Activated CD4-positive, CD25-positive, alpha-beta regulatory T cell (primary cell): ENCODE measurements around the gene COA1.
"Not testable (repeated sequence)": the region's sequence is repeated elsewhere in the genome, so short reads cannot be mapped to it uniquely, and the experiment has no call there.

Experiments
- DNase-seq, 4 experiments: peaks; one replicate each; lab custom pipeline; 2025; lab: John Stamatoyannopoulos, UW

COA1 gene

DNA sequence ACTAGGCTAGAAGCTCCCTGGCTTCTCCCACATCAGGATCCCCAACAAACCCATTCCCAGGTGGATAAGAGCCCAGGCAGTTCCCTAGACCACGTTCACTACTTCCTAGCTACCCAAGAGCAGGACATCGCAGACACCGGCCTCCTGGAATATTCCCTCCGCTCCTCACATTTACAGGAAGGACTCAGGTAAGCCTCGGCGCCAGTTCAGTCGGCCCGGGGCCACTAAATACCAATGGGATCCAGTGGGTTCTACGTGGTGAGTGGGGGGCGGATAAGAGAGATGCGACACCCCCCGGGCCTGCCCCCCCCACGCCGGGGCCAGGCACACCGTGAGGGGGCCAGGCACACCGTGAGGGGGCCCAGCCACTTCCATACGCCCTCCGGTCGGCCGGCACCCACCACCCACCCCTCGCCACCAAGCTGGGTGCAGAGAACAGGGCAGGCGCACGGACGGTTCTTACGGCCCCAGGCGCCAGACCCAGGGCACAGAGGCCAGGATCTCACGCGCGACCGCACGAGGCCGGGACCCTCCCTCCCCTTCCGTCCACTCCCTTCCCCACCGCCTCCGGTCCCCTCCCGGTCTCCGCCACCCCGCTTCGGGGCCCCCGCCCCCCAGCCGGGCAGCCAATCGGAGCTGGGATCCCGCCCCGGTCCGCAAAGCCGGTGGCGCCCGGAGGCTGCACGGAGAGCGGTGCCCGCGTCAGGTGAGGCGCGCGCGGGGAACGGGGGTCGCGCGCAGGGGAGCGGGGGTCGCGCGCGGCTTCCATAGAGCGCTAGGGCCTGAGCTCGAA lies 28.9 kb upstream of the COA1 start, which contains the start of gene BLVRA:
BLVRA (plus strand) TSS at position 652 of the 793 bp plus-strand sequence. CDS start 12,479 bp downstream, outside the sequence.
- peak; percentile 10 to 33 (median 17) for DNase-seq

DNA sequence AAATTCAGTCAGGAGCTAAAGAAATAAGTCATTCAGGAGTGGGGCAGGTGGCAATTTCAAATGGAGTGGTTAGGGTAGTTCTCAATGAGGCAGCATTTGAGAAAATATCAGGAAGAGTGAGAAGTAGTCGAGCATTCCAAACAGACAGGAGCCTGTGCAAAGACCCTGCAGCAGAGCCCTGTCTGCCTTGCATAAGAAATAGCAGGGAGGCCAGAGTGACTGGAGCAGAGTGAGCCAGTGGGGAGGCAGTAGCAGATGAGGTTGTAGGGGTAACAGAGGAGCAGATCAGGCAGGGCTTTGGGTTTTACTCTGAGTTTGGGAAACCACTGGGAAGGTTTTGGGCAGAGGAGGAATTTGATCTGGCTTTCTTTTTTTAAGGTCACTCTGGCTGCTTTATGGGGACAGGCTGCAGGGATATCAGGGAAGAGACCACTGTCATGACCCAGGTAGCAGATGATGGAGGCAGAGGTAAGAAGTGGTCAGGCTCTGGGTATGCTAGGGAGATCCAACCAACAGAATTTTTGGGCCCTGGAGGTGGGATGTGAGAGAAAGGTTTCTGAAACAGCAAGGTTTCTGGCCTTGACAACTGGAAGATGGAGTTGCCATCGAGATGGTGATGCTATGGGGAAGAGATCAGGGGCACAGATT lies 27.9 kb upstream of the COA1 start:
- DNase-seq = no peak

DNA sequence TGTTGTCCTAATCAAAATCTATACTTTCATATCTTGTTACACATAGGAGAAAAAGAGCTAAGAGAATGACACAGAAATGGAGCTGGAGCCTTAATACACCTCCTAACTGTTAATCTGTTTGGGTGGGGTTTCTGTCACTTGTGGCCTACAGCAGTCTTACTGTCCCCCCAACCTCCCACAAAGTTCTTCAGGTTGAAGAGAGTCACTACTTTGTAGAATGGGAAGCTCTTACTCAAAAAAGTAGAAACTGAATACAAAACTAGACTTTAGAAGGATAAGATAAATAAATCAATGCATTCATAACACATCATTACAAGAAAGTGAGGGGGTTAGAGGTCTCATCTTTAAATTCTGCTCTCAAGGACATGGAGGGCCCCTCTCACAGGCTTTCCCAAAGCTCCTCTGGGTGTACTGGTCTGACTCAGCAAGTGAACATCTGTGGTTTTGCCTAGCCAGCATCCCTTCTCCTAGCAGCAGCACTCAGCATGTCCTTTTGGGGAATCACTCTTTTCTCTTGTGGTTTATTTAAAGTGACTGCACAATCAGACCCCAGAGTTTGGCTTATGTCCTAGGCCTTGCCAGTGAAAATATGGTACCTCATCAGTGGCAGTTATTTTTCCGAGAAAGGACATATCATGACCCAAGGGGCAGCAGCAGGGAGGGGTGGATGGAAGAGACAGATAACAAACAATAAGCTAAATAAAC lies 27.2 kb upstream of the COA1 start:
- DNase-seq = no peak

- DNase-seq = no peak
These were observed 25.3 kb upstream of the COA1 start for GRCh38 chr7:43754596-43754995.

DNA sequence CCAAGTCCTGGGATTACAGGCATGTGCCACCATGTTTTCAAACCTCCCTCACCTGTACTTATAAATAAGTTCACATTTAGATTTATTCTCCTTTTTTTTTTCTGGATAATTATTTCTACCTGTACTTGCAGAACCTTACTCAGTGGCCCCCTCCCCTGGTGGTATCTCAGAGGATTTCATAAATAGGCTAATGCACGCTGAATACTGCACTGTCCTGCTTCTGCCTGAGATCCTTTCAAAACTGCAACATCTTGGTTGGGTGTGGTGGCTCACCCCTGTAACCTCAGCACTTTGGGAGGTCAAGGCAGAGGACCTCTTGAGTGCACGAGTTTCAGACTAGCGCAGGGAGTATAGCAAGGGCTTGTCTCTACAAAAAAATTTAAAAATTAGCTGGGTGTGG lies 24.5 kb upstream of the COA1 start:
- no peak for DNase-seq

- DNase-seq = no peak
These were observed 24.0 kb upstream of the COA1 start for GRCh38 chr7:43753271-43753810.

DNA sequence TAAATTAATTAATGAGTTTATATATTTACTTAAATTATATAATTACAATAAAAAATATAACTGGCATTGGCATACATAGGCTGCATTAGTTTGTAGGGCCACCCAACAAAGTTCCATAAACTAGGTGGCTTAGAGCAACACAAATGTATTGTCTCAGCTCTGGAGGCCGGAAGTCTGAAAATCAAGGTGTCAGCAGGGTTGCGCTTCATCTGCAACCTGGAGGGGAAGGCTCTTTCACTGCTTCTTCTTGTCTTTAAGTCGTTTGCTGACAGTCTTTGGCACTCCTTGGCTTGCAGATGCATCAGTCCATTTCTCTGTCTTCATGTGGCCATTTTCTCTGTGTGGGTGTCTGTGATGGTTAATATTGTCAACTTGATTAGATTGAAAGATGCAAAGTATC lies 23.1 kb upstream of the COA1 start:
- DNase-seq = no peak

DNA sequence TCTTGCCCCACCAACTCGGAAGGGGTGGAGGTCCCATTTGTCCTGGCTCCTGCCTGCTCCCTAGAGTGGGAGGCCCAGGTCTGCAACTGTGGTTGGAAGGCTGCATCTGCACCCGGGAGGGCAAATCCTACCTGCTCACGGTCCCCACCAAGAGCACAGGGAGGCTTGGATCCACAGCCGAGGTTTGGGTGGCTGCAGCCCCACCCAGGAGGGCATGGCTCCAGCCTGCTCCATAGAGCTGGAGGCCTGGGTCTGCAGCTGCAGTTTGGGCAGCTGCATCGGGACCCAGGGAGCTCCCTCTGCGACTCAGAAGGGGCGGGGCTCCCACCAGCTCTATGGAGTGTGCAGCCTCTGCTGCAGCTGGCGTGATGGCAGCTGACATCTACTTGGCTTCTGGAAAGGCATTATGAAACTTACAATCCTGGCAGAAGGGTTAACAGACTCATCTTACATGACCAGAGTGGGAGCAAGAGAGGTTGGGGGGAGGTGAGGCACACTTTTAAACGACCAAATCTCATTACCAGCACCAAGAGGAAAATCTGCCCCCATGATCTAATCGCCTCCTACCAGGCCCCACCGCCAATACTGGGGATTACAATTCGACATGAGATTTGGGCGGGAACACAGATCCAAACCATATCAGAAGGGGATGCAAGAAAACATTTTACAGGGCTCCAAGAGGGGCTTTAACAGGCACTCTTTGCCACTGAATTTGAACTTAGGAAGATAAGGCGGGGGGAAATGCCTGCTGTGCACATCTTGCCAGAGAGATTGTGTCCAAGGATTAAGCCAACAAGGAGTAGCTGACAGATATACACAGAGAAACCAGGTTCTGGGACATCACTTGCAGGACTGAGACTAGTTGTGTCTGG lies 20.9 kb upstream of the COA1 start:
- no peak for DNase-seq

- no peak for DNase-seq
These were observed 20.1 kb upstream of the COA1 start for GRCh38 chr7:43749383-43749940.

DNA sequence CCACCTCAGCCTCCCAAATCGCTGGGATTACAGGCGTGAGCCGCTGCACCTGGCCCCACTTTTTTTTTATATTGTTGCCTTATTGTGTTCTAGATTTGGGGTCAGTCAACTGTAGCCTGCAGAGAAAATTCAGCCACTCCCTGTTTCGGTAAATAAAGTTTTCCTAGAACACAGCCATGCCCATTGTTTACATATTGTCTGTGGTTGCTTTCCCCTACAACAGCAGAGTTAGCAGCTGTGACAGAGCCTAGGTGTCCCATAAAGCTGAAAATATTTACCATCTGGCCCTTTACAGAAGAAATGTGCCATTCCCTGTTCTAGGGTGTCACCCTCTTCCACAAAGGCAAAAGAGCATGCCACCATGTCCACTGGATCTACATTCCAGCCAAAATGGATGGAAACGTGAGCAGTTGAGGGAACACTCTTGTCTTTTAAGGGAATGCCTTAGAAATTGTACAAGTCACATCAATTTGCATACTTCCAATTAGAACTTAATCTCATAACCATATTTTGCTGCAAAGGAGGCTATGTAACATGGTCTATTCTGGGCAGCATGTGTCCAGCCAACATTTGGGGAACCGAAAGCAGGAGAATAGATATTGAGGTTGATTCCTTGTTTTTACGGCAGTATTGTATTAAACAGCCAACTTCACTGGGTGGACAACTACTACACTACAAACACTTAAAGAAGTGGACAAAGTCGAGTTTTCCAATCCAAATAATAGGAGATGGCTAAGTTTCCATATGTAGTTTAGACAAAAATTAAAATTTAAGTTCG lies 18.2 kb upstream of the COA1 start:
- no peak for DNase-seq

GRCh38 chr7:43742692-43743091 lies 13.4 kb upstream of the COA1 start:
- DNase-seq = no peak

GRCh38 chr7:43737467-43738127 lies 8.3 kb upstream of the COA1 start:
- DNase-seq = no peak

DNA sequence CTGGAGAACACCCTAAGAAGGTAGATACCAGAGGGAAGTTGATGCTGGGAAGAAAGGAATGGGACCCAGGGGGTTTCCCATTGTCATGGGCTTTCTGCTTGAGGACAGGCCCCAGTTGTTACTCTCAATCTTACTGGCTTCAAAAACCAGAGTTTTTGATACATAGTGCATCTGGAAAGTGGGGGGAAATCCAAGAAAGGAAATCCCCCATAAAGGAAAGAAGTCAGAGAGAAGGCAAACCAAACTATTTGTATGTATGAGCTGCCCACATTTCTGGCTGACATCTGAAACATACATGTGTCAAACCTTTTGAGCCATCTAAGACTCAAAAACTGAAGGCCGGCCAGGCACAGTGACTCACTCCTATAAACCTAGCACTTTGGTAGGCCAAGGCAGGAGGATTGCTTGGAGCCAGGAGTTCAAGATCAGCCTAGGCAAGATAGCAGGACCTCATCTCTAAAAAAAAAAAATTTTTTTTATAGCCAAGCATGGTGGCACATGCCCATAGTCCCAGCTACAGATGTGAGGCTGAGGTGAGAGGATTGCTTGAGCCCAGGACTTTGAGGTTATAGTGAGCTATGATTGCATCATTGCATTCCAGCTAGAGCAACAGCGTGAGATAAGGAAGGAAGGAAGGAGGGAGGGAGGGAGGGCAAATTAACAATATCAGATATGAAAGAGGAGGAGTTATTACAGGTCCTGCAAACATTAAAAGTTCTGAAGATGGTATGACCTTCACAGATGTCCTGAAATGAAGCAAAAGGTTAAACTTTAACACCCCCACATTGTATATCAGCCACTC lies 6.7 kb upstream of the COA1 start:
- no peak for DNase-seq

- no peak for DNase-seq
These were observed 6.1 kb upstream of the COA1 start for GRCh38 chr7:43735403-43735801.

GRCh38 chr7:43734575-43735332 lies 5.4 kb upstream of the COA1 start:
- not testable (repeated sequence) for DNase-seq

DNA sequence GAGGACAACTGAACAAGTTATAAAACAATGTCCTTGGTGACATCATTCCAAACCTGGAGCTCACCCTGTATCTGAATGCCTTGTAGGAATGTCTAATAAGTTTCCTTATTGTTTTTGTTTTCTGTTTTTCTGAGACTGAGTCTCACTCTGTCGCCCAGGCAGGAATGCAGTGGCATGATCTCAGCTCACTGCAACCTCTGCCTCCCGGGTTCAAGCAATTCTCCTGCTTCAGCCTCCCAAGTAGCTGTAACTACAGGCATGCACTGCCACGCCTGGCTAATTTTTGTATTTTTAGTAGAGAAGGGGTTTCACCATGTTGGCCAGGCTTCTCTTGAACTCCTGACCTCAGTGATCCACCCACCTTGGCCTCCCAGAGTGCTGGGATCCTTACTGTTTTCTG lies 2.2 kb upstream of the COA1 start:
- not testable (repeated sequence) for DNase-seq

DNA sequence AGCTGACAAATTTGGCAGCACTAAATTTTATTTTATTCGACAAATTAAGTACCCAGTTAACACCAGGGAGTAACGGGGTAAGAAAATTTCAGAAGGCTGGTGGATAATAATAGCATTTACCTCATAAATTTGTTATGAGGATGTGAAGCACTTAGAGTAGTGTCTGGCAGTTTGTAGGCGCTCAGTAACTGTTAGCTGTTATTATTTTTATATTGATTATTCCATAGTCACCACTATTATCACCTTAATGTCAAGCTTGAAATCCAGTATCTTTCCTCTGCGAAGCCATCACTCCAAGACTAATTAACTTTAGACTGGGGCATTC lies 563 bp upstream of the COA1 start:
- no peak for DNase-seq

DNA sequence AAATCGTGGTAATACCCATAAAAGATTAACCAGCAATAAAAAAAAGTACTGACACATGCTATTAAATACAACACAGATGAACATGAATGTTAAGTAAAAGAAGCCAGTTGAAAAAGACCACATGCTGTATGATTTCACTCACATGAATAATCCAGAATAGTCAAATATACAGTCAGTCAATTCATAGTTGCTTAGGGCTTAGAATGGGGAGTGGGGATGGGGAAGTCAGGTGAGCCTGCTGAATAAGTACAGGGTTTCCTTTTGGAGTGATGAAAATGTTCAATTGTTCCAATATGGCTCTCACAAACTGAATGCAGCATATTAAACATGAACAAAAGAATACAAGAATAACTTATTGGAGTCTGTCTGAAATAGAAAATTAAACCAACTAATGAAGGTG lies 1.8 kb downstream of the COA1 start:
- DNase-seq = no peak

DNA sequence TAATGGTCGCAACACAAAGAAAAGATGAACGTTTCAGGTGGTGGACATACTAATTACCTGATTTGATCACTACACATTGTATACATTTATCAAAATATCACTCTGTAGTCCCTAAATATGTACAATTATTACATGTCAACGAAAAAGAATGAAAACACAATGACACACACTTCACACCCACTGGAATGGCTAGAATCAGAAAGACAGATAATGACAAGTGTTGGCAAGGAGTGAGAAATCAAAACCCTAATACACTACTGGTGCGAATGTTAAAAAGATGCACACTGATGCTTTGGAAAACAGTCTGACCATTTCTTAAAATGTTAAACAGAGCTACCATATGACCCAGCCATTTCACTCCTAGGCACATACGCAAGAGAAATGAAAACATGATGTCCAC lies 2.3 kb downstream of the COA1 start:
- DNase-seq = no peak
